Stomach (tissue), 9 donors: ENCODE measurements around the gene UNC13B. TPM values are rescaled to one million over a fixed set of nuclear protein-coding genes. Genes with fewer than 3 reads are reported as not detected.
"Not testable (repeated sequence)": the region's sequence is repeated elsewhere in the genome, so short reads cannot be mapped to it uniquely, and the experiment has no call there.

ENCODE experiments used
- DNase-seq, 2 donors: peaks; one replicate each; pipeline versions ENCODE4 v3.0.0 to v3.0.0-alpha.2; 2013 to 2019
- H3K27ac ChIP-seq, 5 donors: fragments of 200-600 bp in 4 of 5; sonication (generic) in 4 of 5; one replicate each; pipeline ENCODE4 v1.5.1; 2013 to 2019; ENCODE audit warnings: mild to moderate bottlenecking in 1 of 5, moderate library complexity in 1 of 5
- H3K27me3 ChIP-seq, 3 donors: fragments of 200-600 bp; sonication (generic); one replicate each; pipeline ENCODE4 v1.5.1; 2017 to 2019; ENCODE audit warnings: mixed run types in 1 of 3
- H3K36me3 ChIP-seq, 4 donors: fragments of 200-600 bp; sonication (generic); 1 replicate in 3 of 4; 2 replicates in 1 of 4; pipeline ENCODE4 v1.5.1; 2016 to 2019
- H3K4me1 ChIP-seq, 4 donors: fragments of 200-600 bp; sonication (generic); one replicate each; pipeline ENCODE4 v1.5.1; 2016 to 2019
- H3K4me3 ChIP-seq, 4 donors: fragments of 200-600 bp; sonication (generic) in 3 of 4; one replicate each; pipeline ENCODE4 v1.5.1; 2016 to 2019; ENCODE audit warnings: mild to moderate bottlenecking in 1 of 4
- H3K9me3 ChIP-seq, 4 donors: fragments of 200-600 bp; sonication (generic); one replicate each; pipeline ENCODE4 v1.5.1; 2016 to 2019
- CTCF ChIP-seq, 7 experiments: fragments of 450-650 bp in 4 of 7; fragments of 200-600 bp in 3 of 7; sonication (generic) in 3 of 7; IDR thresholded peaks; one replicate each; pipeline ENCODE4 v1.5.1; 2016 to 2019; ENCODE audit warnings: antibody characterized with exemption in 7 of 7, control low read depth in 2 of 7, mild to moderate bottlenecking in 1 of 7
- EP300 ChIP-seq: sonication (generic); formaldehyde crosslinking; IDR thresholded peaks from one replicate; pipeline ENCODE4 v1.6.1; 2017; ENCODE audit warnings: antibody characterized with exemption
- POLR2A ChIP-seq, 4 donors: fragments of 450-650 bp; IDR thresholded peaks; one replicate each; pipeline ENCODE4 v1.6.1; 2016; ENCODE audit warnings: antibody characterized with exemption in 4 of 4, control low read depth in 2 of 4, mild to moderate bottlenecking in 1 of 4, moderate library complexity in 1 of 4
- POLR2AphosphoS5 ChIP-seq, 3 donors: sonication (generic); formaldehyde crosslinking; IDR thresholded peaks; one replicate each; pipeline ENCODE4 v1.6.1; 2016; ENCODE audit warnings: antibody characterized with exemption in 3 of 3
- WGBS, 5 donors: extraction: QIAGEN DNeasy Blood & Tissue Kit in 3 of 5; methylation state at CpG; one replicate each; pipeline versions ENCODE4 v1.1.5 to v1.1.7; 2013 to 2018; 5-methylcytosine and 5-hydroxymethylcytosine counted together
- intact Hi-C: fragments of 100-400 bp; cut with DNase I; formaldehyde crosslinking; loops from one replicate; pipeline ENCODE4 v1.15.1; 2023; ENCODE audit warnings: low total_unique reads
- polyA plus RNA-seq, 3 donors: library from polyadenylated mRNA; stranded (reverse); fragments of 200-250 nt; gene quantifications; one replicate each; pipeline ENCODE4 v1.2.3, GENCODE V29; 2013
- total RNA-seq, 5 donors: library from RNA; depleted of rRNA; stranded (reverse); fragments of >200 nt; gene quantifications; one replicate each; pipeline versions ENCODE4 v1.1.0 to v1.2.3, GENCODE V29; 2014 to 2016
- donor health status: healthy with polysubstance abuse.
- donor health status: Bipolar disorder and iron deficiency.
- donor health status: healthy.

Gene UNC13B
- total and polyA plus RNA-seq, 8 donors: 8.9 to 68.7 (median 20.8) TPM

DNA sequence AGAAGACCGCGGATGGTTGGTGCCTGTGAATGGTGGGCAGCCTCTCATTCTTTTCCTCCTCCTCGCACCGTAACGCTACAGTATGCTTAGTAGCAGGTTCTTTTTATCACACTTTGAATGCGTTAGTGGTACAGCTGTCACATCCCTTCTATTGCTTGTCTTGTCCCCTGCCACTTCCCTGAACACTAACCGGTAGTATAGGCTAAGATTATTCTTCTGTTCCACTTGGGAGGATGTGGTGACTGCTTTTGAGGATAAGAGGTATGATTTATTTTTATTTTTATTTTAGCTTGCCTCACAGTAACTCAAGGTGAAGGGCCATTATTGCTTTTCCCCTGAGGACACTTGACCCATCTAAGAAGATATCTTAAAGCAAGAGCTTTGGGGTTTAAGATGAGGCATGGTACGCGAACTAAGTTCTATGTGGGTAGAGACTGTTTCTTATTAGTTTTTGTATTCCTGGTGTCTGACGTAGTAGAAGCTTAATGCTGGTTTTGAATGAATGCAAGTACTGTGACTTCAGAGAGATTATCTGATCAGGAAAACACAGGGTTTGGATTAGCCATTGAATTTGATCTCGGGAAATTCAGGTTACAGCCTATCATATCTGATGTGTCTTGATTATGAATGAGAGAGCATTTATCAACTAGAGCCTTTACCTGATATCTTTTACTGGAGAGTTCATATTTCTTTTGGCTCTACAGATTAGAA, 951 bp downstream of the UNC13B start:
- DNase-seq: peak in 1 of 2 donors; percentile 44
- H3K27me3 ChIP-seq: no peaks in the 10 kb centered on the region
- no peaks in the 10 kb centered on the region for H3K36me3 ChIP-seq
- peak overlapping the region; percentile 64 to 80 (median 76) for H3K4me3 ChIP-seq
- 8 to 13% (median 12%) methylated on average over 11 of the region's 11 CpGs for WGBS, 5 donors
- H3K9me3 ChIP-seq: no peaks in the 10 kb centered on the region
- H3K27ac ChIP-seq: peak overlapping the region; percentile 84 to 96 (median 94)
- H3K4me1 ChIP-seq: peaks cover 7 to 40% (median 20%) of the 10 kb centered on the region in 4 donors
- intact Hi-C loops: no loop called here
- no peak for TF ChIP-seq CTCF (IDR thresholded peaks at IDR 0.05)
- TF ChIP-seq POLR2A (IDR thresholded peaks at IDR 0.05): no peak
- TF ChIP-seq EP300: no peak
- TF ChIP-seq POLR2AphosphoS5 (IDR thresholded peaks at IDR 0.05): no peak

DNA sequence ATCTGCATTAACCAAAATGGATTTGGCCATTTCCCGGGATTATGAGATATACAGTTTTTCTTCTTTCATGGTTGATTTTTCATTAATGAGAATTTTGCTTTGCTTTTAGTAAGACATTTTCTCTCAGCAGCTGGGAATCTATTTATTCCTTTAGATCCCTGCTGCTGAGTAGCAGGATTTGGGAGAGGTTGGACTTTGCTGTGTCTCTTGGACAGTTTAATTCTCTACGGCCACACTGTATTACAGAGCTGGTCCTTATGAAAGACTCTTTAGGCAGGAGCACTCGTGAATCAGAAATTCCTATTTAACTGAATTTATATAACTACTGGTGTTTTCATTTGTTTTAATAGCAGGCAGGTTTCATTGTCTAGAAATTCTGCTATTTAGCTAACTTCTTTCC, 1.6 kb downstream of the UNC13B start:
- Histone ChIP-seq H3K27ac (peak overlapping the region in 4 of 5 donors; percentile 94 to 96 (median 94)), H3K4me1 (peaks cover 7 to 40% (median 20%) of the 10 kb centered on the region in 4 donors), H3K36me3 (no peaks in the 10 kb centered on the region), H3K4me3 (peak overlapping the region; percentile 64 to 80 (median 76)), H3K9me3 (no peaks in the 10 kb centered on the region), H3K27me3 (no peaks in the 10 kb centered on the region)
- intact Hi-C loops: no loop called here
- 32 to 58% (median 34%) methylated on average over 3 of the region's 3 CpGs for WGBS, 5 donors
- no peak for DNase-seq
- no peak for TF ChIP-seq POLR2AphosphoS5 (IDR thresholded peaks at IDR 0.05)
- no peak for TF ChIP-seq POLR2A (IDR thresholded peaks at IDR 0.05)
- no peak for TF ChIP-seq CTCF (IDR thresholded peaks at IDR 0.05)
- no peak for TF ChIP-seq EP300

DNA sequence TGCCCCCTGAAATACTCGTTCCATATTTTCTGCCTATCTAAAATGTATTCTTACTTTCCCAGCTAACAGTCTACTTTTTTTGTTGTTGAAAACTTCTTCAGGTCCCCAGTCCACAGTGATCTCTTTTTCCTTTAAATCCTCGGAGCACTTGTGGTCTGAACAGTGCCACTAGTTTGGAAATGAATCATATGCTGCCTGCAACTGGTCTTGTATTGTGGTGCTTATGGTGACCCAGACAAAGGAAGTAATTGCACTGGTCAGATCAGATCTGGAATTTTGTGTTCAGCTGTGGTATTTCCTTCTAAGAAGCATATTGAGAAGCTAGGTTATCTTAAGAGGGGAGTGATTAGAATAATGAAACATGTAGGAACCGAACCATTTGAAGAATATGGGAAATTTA, 2.9 kb downstream of the UNC13B start:
- TF ChIP-seq CTCF (IDR thresholded peaks at IDR 0.05): no peak
- no peak for TF ChIP-seq POLR2A (IDR thresholded peaks at IDR 0.05)
- TF ChIP-seq EP300: no peak
- no peak for TF ChIP-seq POLR2AphosphoS5 (IDR thresholded peaks at IDR 0.05)
- DNase-seq: peak in 1 of 2 donors; percentile 18
- H3K9me3 ChIP-seq: no peaks in the 10 kb centered on the region
- WGBS, 5 donors: 23 to 44% (median 30%) methylated on average over 3 of the region's 3 CpGs
- H3K4me3 ChIP-seq: no peak overlapping the region
- intact Hi-C loops: no loop called here
- H3K27ac ChIP-seq: peak overlapping the region in 1 of 5 donors; percentile 39
- no peaks in the 10 kb centered on the region for H3K27me3 ChIP-seq
- H3K4me1 ChIP-seq: peaks cover 7 to 45% (median 20%) of the 10 kb centered on the region in 4 donors
- H3K36me3 ChIP-seq: no peaks in the 10 kb centered on the region

DNA sequence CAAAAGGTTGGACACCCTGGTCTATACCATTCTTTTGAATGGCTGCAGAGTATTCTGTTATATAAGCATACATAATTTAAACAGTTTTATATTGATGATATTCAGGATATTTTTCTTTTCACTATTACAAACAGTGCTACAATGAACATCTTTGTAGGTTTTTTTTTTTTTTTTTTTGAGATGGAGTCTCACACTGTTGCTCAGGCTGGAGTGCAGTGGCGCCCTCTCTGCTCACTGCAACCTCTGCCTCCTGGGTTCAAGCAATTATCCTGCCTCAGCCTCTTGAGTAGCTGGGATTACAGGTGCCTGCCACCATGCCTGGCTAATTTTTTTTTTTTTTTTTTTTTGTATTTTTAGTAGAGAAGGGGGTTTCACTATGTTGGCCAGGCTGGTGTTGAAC, 5.6 kb downstream of the UNC13B start:
- WGBS, 5 donors: 90 to 95% (median 95%) methylated on average over 1 of the region's 1 CpG
- H3K27ac ChIP-seq, H3K4me3 ChIP-seq, H3K27me3 ChIP-seq, DNase-seq, H3K36me3 ChIP-seq, intact Hi-C loops, H3K9me3 ChIP-seq: not testable (repeated sequence)
- peaks cover 8 to 47% (median 20%) of the 10 kb centered on the region in 4 donors for H3K4me1 ChIP-seq

- DNase-seq: no peak
- H3K4me3 ChIP-seq: no peak overlapping the region
- 71 to 82% (median 78%) methylated on average over 6 of the region's 6 CpGs for WGBS, 5 donors
- TF ChIP-seq EP300: no peak
- no peak for TF ChIP-seq POLR2A (IDR thresholded peaks at IDR 0.05)
- TF ChIP-seq POLR2AphosphoS5 (IDR thresholded peaks at IDR 0.05): no peak
- TF ChIP-seq CTCF (IDR thresholded peaks at IDR 0.05): no peak
- no peaks in the 10 kb centered on the region for H3K27me3 ChIP-seq
- no peaks in the 10 kb centered on the region for H3K9me3 ChIP-seq
- no peaks in the 10 kb centered on the region for H3K36me3 ChIP-seq
- no peak overlapping the region for H3K27ac ChIP-seq
- intact Hi-C loops: no loop called here
- H3K4me1 ChIP-seq: peaks cover 0 to 39% (median 13%) of the 10 kb centered on the region in 4 donors
These were observed 7.2 kb downstream of the UNC13B start for GRCh38 chr9:35168963-35169362.
